CD4-positive, alpha-beta T cell treated with Interleukin-15 for 4 hours (primary cell): Measurements from ENCODE around the gene MBD3.

Experiments used
- DNase-seq: peaks from one replicate; pipeline ENCODE4 v3.0.0-alpha.2; 2020; ENCODE audit warnings: low spot score

MBD3 gene

GRCh38 chr19:1598777-1599459 is 6.3 kb upstream of the MBD3 start:
- no peak for DNase-seq

- no peak for DNase-seq
Observed at GRCh38 chr19:1593501-1593772, 772 bp upstream of the MBD3 start.

- peak; percentile 84 for DNase-seq
Observed at GRCh38 chr19:1592024-1592754, 476 bp downstream of the MBD3 start.

- DNase-seq: no peak
Observed at GRCh38 chr19:1591421-1592023, 1.1 kb downstream of the MBD3 start.

GRCh38 chr19:1590641-1591397 is 1.8 kb downstream of the MBD3 start:
- no peak for DNase-seq

- DNase-seq: no peak
Observed at GRCh38 chr19:1587872-1588271, 4.8 kb downstream of the MBD3 start.

GRCh38 chr19:1585243-1585580 is 7.5 kb downstream of the MBD3 start:
- no peak for DNase-seq

- no peak for DNase-seq
Observed at GRCh38 chr19:1584500-1585242, 8.0 kb downstream of the MBD3 start.

- DNase-seq: no peak
Observed at GRCh38 chr19:1582201-1582600, 10.5 kb downstream of the MBD3 start.

- DNase-seq: no peak
Observed at GRCh38 chr19:1580957-1581356, 11.7 kb downstream of the MBD3 start.

- no peak for DNase-seq
Observed at GRCh38 chr19:1580382-1580781, 12.3 kb downstream of the MBD3 start.

- DNase-seq: no peak
Observed at GRCh38 chr19:1579222-1579621, 13.4 kb downstream of the MBD3 start.

- DNase-seq: no peak
Observed at GRCh38 chr19:1577929-1578618, 14.6 kb downstream of the MBD3 start.

GRCh38 chr19:1577090-1577928 is 15.4 kb downstream of the MBD3 start:
- DNase-seq: no peak

- DNase-seq: no peak
Observed at GRCh38 chr19:1576242-1577089, 16.2 kb downstream of the MBD3 start.

- DNase-seq: no peak
Observed at GRCh38 chr19:1575323-1576241, 17.1 kb downstream of the MBD3 start.

- no peak for DNase-seq
Observed at GRCh38 chr19:1574354-1575136, 18.1 kb downstream of the MBD3 start.

- DNase-seq: no peak
Observed at GRCh38 chr19:1572795-1573194, 19.9 kb downstream of the MBD3 start.
